Neural progenitor cell (in vitro differentiated cells): ENCODE results near the gene STAC2.

Source experiments
- CTCF ChIP-seq: fragments of 200-600 bp; sonication (generic); IDR thresholded peaks from 2 replicates; pipeline ENCODE4 v1.5.1; 2017; ENCODE audit warnings: antibody characterized with exemption, mild to moderate bottlenecking
- EZH2 ChIP-seq: fragments of 200-600 bp; sonication (generic); IDR thresholded peaks from 2 replicates; pipeline ENCODE4 v1.6.1; 2017; ENCODE audit warnings: antibody characterized with exemption, mild to moderate bottlenecking, moderate library complexity
- EZH2phosphoT487 ChIP-seq: fragments of 200-600 bp; sonication (generic); IDR thresholded peaks from 2 replicates; pipeline ENCODE4 v1.6.1; 2017; ENCODE audit warnings: antibody characterized with exemption

DNA sequence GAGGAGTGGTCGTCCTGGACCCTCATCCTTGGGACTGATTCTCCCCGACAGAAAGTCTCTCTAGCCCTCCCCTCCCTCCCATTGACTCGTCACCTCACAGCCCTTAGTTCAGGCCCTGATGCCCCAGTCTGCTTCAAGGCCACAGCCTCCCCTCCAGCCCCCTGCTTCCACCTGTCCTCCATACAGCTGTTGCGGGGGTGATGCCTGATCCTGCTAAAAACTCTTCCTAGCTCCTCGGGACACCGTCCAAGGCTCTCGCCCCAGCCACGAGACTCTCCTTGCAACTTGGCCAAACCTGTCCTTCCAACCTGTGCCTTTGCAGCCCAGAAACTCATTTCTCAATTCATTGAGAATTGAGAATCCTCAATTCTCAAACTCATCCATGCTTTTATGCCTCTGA is 6.8 kb downstream of the STAC2 start:
- TF ChIP-seq EZH2: no peak
- TF ChIP-seq CTCF: no peak
- TF ChIP-seq EZH2phosphoT487: no peak
